Gastrocnemius medialis (tissue), 4 donors: ENCODE measurements around the gene MYDGF. TPM values are rescaled to one million over a fixed set of nuclear protein-coding genes. Genes with fewer than 3 reads are reported as not detected.

Experiments used
- ATAC-seq, 2 donors: fragments of 150-250 bp; one replicate each; pipeline ENCODE4 v1.9.1; 2016
- DNase-seq, 2 donors: peaks; one replicate each; pipeline ENCODE4 v3.0.0-alpha.2; 2019
- H3K27ac ChIP-seq, 4 donors: fragments of 200-600 bp; sonication (generic); 1 replicate in 1 of 4; 2 replicates in 3 of 4; pipeline ENCODE4 v1.5.1; 2016 to 2018; ENCODE audit warnings: mild to moderate bottlenecking in 2 of 4, moderate library complexity in 1 of 4
- H3K27me3 ChIP-seq, 3 donors: fragments of 200-600 bp; sonication (generic) in 2 of 3; 1 replicate in 1 of 3; 2 replicates in 2 of 3; pipeline versions ENCODE4 v1.5.1 to v1.6.0; 2016 to 2019; ENCODE audit warnings: mild to moderate bottlenecking in 1 of 3, moderate library complexity in 1 of 3
- H3K36me3 ChIP-seq, 2 donors: fragments of 200-600 bp; sonication (generic) in 1 of 2; one replicate each; pipeline ENCODE4 v1.5.1; 2017 to 2018
- H3K4me1 ChIP-seq, 2 donors: fragments of 200-600 bp; sonication (generic) in 1 of 2; one replicate each; pipeline ENCODE4 v1.5.1; 2016 to 2017; ENCODE audit warnings: mild to moderate bottlenecking in 2 of 2
- H3K4me3 ChIP-seq, 4 donors: fragments of 200-600 bp; sonication (generic) in 3 of 4; 1 replicate in 1 of 4; 2 replicates in 3 of 4; pipeline ENCODE4 v1.5.1; 2016 to 2019; ENCODE audit warnings: mild to moderate bottlenecking in 2 of 4
- H3K9me3 ChIP-seq, 3 donors: fragments of 200-600 bp; sonication (generic) in 2 of 3; 1 replicate in 1 of 3; 2 replicates in 2 of 3; pipeline ENCODE4 v1.5.1; 2016 to 2019
- POLR2A ChIP-seq, 2 donors: fragments of 450-650 bp; IDR thresholded peaks; one replicate each; pipeline ENCODE4 v1.6.1; 2017; ENCODE audit warnings: antibody characterized with exemption in 2 of 2, mild to moderate bottlenecking in 2 of 2, moderate library complexity in 2 of 2
- in situ Hi-C, 4 donors: fragments of 200-750 bp; cut with MboI; loops; one replicate each; pipeline versions ENCODE4 v1.15.0 to v1.8.0; 2017; ENCODE audit warnings: low sequenced_read_pairs in 4 of 4
- intact Hi-C: fragments of 100-400 bp; cut with DNase I; formaldehyde crosslinking; loops from one replicate; pipeline ENCODE4 v1.15.1; 2023; ENCODE audit warnings: low total_unique reads
- total RNA-seq, 4 donors: library from RNA; depleted of rRNA; stranded (reverse); fragments of >200 nt; gene quantifications; one replicate each; pipeline versions ENCODE4 v1.1.0 to v1.2.3, GENCODE V29; 2016
- TF ChIP-seq, protein P1 (sequence below), 5 experiments: fragments of 450-650 bp in 3 of 5; fragments of 200-600 bp in 2 of 5; sonication (generic) in 2 of 5; IDR thresholded peaks in 4 of 5; conservative IDR thresholded peaks in 1 of 5; 1 replicate in 4 of 5; 2 replicates in 1 of 5; pipeline ENCODE4 v1.5.1; 2016 to 2019; ENCODE audit warnings: antibody characterized with exemption in 5 of 5, mild to moderate bottlenecking in 3 of 5, moderate library complexity in 3 of 5

Gene MYDGF
- total RNA-seq, 4 donors from 2014 or later, result 8.0 to 12.9 (median 10.1) TPM

DNA sequence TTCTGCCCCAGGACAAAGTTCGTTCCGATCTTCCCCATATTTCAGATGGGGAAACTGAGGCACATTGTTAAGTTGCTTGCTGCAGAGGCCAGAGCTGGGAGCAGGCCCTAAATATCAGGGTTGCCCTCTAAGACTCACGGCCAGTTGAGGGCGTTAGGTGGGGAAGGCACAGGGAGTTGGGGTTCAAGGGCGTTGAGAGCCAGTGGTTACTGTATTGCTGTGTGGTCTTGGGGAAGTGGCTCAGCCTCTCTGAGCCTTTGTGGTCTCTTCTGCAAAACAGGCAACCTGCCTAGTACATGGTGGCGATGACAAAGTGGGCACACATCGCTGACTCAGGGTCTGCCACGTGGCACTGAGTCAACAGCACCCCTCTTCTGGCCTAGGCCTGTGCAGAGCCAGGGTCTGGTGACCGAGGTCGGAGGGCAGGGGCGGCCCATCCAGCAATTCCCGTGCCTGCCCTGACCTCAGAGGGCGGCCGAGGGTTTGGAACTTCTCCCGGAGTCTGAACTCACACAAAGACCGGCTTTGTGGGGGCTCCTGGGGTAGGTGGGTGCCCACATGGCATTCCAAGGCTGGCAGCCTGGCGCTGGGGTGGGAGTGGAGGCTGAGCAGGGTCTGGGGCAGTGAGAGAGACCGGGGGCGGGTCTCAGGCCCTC is 20.6 kb downstream of the MYDGF start:
- peaks cover 11 to 12% of the 10 kb centered on the region in 2 donors for H3K4me1 ChIP-seq
- DNase-seq (no peak), ATAC-seq (no peak)
- peak overlapping the region in 3 of 4 donors; percentile 18 to 69 (median 66) for H3K27ac ChIP-seq
- no peaks in the 10 kb centered on the region for H3K27me3 ChIP-seq
- no peak overlapping the region for H3K4me3 ChIP-seq
- in situ Hi-C loops (loop anchor here in 1 of 4 donors (25.0 kb wide), 1 partner anchor 387 kb away; no protein-coding TSS in a partner anchor), intact Hi-C loops (no loop called here)
- TF ChIP-seq POLR2A (IDR thresholded peaks at IDR 0.05), result no peak
- TF ChIP-seq, protein P1, sequence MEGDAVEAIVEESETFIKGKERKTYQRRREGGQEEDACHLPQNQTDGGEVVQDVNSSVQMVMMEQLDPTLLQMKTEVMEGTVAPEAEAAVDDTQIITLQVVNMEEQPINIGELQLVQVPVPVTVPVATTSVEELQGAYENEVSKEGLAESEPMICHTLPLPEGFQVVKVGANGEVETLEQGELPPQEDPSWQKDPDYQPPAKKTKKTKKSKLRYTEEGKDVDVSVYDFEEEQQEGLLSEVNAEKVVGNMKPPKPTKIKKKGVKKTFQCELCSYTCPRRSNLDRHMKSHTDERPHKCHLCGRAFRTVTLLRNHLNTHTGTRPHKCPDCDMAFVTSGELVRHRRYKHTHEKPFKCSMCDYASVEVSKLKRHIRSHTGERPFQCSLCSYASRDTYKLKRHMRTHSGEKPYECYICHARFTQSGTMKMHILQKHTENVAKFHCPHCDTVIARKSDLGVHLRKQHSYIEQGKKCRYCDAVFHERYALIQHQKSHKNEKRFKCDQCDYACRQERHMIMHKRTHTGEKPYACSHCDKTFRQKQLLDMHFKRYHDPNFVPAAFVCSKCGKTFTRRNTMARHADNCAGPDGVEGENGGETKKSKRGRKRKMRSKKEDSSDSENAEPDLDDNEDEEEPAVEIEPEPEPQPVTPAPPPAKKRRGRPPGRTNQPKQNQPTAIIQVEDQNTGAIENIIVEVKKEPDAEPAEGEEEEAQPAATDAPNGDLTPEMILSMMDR (IDR thresholded peaks at IDR 0.05 in 4 of 5, conservative IDR thresholded peaks at IDR 0.05 in 1 of 5), result no peak
- no peaks in the 10 kb centered on the region for H3K36me3 ChIP-seq
- H3K9me3 ChIP-seq, result no peaks in the 10 kb centered on the region

DNA sequence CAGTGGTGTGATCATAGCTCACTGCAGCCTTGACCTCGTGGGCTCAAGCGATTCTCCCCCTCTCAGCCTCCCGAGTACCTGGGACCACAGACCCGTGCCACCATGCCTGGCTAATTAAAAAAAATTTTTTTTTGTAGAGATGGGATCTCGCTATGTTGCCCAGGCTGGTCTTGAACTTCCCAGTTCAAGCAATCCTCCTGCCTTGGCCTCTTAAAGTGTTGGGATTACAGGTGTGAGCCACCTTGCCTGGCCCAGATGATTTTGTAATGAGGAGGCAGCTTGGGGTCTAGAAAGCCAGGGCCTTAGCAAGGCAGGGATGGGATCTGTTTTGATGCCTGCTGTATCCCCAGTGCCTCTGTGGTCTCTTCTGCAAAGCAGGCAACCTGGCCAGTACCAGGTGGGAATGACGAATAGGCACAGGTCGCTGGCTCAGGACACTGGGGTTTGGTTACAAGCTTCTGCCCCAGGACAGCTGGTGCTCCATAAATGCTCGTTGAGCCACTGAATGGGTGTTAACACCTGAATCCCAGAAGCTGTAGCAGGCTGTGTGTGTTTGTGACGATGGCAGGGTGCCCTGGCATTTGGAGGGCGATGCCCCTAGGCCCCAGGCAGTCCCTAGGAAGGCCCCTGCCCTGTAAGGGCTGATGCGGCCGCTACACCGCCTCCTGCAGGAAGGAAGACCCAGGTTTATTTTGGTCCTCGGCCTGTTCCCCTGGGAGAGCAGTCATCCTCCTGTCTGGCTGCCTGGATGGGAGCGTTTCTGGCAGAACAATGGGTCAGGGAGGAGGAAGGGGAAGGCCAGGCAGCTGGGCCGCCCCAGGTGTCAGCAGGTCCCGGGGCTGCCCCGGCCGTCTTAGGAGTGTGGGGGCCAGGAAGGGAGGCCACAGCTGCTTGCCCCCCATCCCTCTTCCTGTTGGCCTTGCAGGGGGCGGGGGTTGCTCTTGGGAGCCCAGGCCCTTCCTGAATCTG is 22.2 kb downstream of the MYDGF start:
- peak; percentile 38 to 45 for DNase-seq
- Histone ChIP-seq H3K36me3 (no peaks in the 10 kb centered on the region), H3K4me1 (peaks cover 10 to 12% of the 10 kb centered on the region in 2 donors), H3K27ac (peak overlapping the region; percentile 54 to 69 (median 65)), H3K4me3 (no peak overlapping the region), H3K27me3 (no peaks in the 10 kb centered on the region), H3K9me3 (no peaks in the 10 kb centered on the region)
- in situ Hi-C loops (loop anchor here in 1 of 4 donors (25.0 kb wide), 1 partner anchor 386 kb away; no protein-coding TSS in a partner anchor), intact Hi-C loops (no loop called here)
- peak; percentile 64 to 69 for ATAC-seq
- no peak for TF ChIP-seq POLR2A (IDR thresholded peaks at IDR 0.05)
- TF ChIP-seq, protein P1 (IDR thresholded peaks at IDR 0.05 in 4 of 5, conservative IDR thresholded peaks at IDR 0.05 in 1 of 5), result peak in 2 of 5 experiments; percentile 13 to 14

DNA sequence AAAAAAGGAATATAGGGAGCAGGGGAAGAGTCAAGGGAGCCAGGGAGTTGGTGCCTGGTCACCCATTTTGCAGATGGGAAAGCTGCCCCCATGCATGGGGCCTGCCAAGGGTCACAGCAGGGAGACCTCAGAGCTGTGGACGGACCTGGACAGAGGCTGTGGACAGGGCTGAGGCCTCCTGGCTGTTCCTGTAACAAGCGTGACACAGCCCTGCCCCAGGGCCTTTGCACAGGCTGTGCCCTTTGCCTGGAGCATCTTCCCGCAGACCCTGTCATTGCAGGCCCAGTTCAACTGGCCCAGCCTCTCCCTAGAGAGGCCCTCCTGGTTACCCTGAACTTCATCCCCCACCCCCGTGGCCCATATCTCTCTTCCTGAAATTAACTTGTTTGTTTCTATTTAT is 24.4 kb downstream of the MYDGF start:
- Histone ChIP-seq H3K4me3 (no peak overlapping the region), H3K9me3 (no peaks in the 10 kb centered on the region), H3K4me1 (peaks cover 10 to 17% of the 10 kb centered on the region in 2 donors), H3K36me3 (no peaks in the 10 kb centered on the region), H3K27ac (peak overlapping the region in 3 of 4 donors; percentile 64 to 69 (median 66)), H3K27me3 (no peaks in the 10 kb centered on the region)
- in situ Hi-C loops (loop anchor here in 1 of 4 donors (25.0 kb wide), 1 partner anchor 383 kb away; no protein-coding TSS in a partner anchor), intact Hi-C loops (no loop called here)
- DNase-seq, result no peak
- no peak for TF ChIP-seq POLR2A (IDR thresholded peaks at IDR 0.05)
- TF ChIP-seq, protein P1 (IDR thresholded peaks at IDR 0.05 in 4 of 5, conservative IDR thresholded peaks at IDR 0.05 in 1 of 5), result no peak
- ATAC-seq, result no peak

DNA sequence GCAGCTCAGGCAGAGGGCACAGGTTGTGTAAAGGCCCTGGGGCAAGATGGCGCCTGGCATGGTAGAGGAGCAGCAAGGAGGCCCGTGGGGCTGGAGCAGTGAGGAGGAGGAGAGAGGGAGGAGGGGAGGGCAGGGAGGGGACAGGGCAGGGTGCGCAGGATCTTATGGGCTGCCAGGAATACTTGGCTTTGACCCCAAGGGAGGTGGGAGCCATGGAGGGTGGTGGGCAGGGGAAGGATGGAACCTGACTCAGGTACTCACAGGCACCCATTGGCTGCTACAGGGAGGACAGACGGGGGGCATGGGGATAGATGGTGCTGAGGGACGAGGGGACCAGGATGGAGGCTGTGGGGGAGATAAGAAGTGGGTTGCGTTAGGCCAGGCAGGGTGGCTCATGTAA is 27.5 kb downstream of the MYDGF start:
- no peak overlapping the region for H3K4me3 ChIP-seq
- no peaks in the 10 kb centered on the region for H3K36me3 ChIP-seq
- TF ChIP-seq, protein P1 (IDR thresholded peaks at IDR 0.05 in 4 of 5, conservative IDR thresholded peaks at IDR 0.05 in 1 of 5), result no peak
- TF ChIP-seq POLR2A (IDR thresholded peaks at IDR 0.05), result no peak
- intact Hi-C loops, result no loop called here
- in situ Hi-C loops, result loop anchor here in 1 of 4 donors (25.0 kb wide), 1 partner anchor 380 kb away; no protein-coding TSS in a partner anchor
- ATAC-seq (no peak), DNase-seq (no peak)
- H3K27ac ChIP-seq, result peak overlapping the region in 1 of 4 donors; percentile 81
- H3K27me3 ChIP-seq, result no peaks in the 10 kb centered on the region
- H3K9me3 ChIP-seq, result no peaks in the 10 kb centered on the region
- peaks cover 17 to 24% of the 10 kb centered on the region in 2 donors for H3K4me1 ChIP-seq
